ENCODE results near the gene ASCL5.

DNA sequence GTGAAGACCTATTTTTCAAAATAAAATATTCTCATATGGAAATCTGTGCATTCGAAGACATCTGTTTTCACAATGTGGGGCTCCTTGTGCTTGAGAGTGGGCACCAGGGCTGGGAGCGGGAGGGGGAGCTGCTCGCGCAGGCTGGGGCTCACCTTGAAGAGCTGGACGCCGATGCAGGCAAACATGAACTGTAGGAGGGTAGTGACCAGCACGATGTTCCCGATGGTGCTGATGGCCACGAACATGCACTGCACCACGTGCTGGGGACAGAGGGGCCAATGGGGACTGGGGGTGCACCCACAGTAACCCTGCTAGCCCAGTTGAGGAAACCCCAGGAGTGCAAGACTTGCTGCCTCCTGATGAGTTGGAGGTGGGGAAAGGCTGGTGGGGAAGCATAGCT, 61.3 kb downstream of the ASCL5 start:
- TF ChIP-seq, protein P1, sequence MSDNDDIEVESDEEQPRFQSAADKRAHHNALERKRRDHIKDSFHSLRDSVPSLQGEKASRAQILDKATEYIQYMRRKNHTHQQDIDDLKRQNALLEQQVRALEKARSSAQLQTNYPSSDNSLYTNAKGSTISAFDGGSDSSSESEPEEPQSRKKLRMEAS (CRISPR knock-in tag; IDR thresholded peaks at IDR 0.05): no peak
- TF ChIP-seq, protein P2, sequence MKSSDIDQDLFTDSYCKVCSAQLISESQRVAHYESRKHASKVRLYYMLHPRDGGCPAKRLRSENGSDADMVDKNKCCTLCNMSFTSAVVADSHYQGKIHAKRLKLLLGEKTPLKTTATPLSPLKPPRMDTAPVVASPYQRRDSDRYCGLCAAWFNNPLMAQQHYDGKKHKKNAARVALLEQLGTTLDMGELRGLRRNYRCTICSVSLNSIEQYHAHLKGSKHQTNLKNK (CRISPR knock-in tag; IDR thresholded peaks at IDR 0.05): no peak
- TF ChIP-seq JUN (CRISPR knock-in tag; IDR thresholded peaks at IDR 0.05) (no peak), CREM (CRISPR knock-in tag; IDR thresholded peaks at IDR 0.05) (no peak), RELA (CRISPR knock-in tag; IDR thresholded peaks at IDR 0.05; ENCODE audit: borderline replicate concordance) (no peak)
- TF ChIP-seq, protein P3, sequence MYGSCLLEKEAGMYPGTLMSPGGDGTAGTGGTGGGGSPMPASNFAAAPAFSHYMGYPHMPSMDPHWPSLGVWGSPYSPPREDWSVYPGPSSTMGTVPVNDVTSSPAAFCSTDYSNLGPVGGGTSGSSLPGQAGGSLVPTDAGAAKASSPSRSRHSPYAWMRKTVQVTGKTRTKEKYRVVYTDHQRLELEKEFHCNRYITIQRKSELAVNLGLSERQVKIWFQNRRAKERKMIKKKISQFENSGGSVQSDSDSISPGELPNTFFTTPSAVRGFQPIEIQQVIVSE (CRISPR knock-in tag; IDR thresholded peaks at IDR 0.05; ENCODE audit: borderline replicate concordance): no peak
- TF ChIP-seq, protein P4, sequence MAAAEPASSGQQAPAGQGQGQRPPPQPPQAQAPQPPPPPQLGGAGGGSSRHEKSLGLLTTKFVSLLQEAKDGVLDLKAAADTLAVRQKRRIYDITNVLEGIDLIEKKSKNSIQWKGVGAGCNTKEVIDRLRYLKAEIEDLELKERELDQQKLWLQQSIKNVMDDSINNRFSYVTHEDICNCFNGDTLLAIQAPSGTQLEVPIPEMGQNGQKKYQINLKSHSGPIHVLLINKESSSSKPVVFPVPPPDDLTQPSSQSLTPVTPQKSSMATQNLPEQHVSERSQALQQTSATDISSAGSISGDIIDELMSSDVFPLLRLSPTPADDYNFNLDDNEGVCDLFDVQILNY (CRISPR knock-in tag; IDR thresholded peaks at IDR 0.05): no peak
- TF ChIP-seq, protein P5, sequence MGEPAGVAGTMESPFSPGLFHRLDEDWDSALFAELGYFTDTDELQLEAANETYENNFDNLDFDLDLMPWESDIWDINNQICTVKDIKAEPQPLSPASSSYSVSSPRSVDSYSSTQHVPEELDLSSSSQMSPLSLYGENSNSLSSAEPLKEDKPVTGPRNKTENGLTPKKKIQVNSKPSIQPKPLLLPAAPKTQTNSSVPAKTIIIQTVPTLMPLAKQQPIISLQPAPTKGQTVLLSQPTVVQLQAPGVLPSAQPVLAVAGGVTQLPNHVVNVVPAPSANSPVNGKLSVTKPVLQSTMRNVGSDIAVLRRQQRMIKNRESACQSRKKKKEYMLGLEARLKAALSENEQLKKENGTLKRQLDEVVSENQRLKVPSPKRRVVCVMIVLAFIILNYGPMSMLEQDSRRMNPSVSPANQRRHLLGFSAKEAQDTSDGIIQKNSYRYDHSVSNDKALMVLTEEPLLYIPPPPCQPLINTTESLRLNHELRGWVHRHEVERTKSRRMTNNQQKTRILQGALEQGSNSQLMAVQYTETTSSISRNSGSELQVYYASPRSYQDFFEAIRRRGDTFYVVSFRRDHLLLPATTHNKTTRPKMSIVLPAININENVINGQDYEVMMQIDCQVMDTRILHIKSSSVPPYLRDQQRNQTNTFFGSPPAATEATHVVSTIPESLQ (CRISPR knock-in tag; IDR thresholded peaks at IDR 0.05): no peak
- TF ChIP-seq, protein P6, sequence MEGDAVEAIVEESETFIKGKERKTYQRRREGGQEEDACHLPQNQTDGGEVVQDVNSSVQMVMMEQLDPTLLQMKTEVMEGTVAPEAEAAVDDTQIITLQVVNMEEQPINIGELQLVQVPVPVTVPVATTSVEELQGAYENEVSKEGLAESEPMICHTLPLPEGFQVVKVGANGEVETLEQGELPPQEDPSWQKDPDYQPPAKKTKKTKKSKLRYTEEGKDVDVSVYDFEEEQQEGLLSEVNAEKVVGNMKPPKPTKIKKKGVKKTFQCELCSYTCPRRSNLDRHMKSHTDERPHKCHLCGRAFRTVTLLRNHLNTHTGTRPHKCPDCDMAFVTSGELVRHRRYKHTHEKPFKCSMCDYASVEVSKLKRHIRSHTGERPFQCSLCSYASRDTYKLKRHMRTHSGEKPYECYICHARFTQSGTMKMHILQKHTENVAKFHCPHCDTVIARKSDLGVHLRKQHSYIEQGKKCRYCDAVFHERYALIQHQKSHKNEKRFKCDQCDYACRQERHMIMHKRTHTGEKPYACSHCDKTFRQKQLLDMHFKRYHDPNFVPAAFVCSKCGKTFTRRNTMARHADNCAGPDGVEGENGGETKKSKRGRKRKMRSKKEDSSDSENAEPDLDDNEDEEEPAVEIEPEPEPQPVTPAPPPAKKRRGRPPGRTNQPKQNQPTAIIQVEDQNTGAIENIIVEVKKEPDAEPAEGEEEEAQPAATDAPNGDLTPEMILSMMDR (IDR thresholded peaks at IDR 0.05): no peak

Data from WTC11 (cell line).